ENCODE measurements around the gene CDS2. TPM values are rescaled to one million over a fixed set of nuclear protein-coding genes. Genes with fewer than 3 reads are reported as not detected.

Gene CDS2
- total and polyA plus RNA-seq, 10 of the 15 experiments (the other 5 are each of a cell fraction or from before 2014, with no cell fraction given), result 11.5 to 94.7 (median 23.1) TPM

GRCh38 chr20:5196149-5196548 lies 69.3 kb downstream of the CDS2 start (continued):
- TF ChIP-seq ZBTB11 (CRISPR knock-in tag; IDR thresholded peaks at IDR 0.05), result no peak

- in situ Hi-C loops (cut with MboI), result no loop called here
- no peak for ATAC-seq
- no peak for FAIRE-seq
- intact Hi-C loops (cut with micrococcal nuclease; ENCODE audit: unreplicated experiment), result no loop called here
- CTCF ChIA-PET, result interaction anchor here (2.2 kb wide), 1 partner anchor 71 kb away, joined by 6 read pairs; no protein-coding TSS in a partner anchor
- H3K4me1 ChIP-seq (ENCODE audit: control insufficient read depth, insufficient read depth, low read length), result peaks cover 15% of the 10 kb centered on the region
- WGBS (ENCODE audit: insufficient coverage, insufficient replicate concordance, low lambda C conversion rate, missing lambda C conversion rate), result 80% methylated on average over 11 of the region's 11 CpGs
- no peaks in the 10 kb centered on the region for H3K9me3 ChIP-seq (replicated peaks; ENCODE audit: control insufficient read depth, insufficient read depth, low read length)
- DNase-seq (ENCODE audit: low read depth, low spot score), result no peak
- SMC1A ChIA-PET (ENCODE audit: uncharacterized antibody, unreplicated experiment), result no interaction called here
- H3K36me3 ChIP-seq (ENCODE audit: control insufficient read depth in 2 of 2, insufficient read depth in 2 of 2, low read length in 1 of 2), result peaks cover 0 to 6% of the 10 kb centered on the region in 2 experiments; a peak in 2 of 4 replicates
- H3K27me3 ChIP-seq (replicated peaks in 1 of 2; ENCODE audit: control insufficient read depth in 2 of 2, insufficient read depth in 2 of 2, low read length in 1 of 2), result no peaks in the 10 kb centered on the region
- POLR2A ChIA-PET, result no interaction called here
- no peak overlapping the region for H3K4me2 ChIP-seq (ENCODE audit: control insufficient read depth, insufficient read depth)
- no peak overlapping the region for H2AFZ ChIP-seq (ENCODE audit: control insufficient read depth, low read depth, low read length)
- H3K79me2 ChIP-seq (ENCODE audit: control insufficient read depth, insufficient read depth, low read length), result no peaks in the 10 kb centered on the region
- no peaks in the 10 kb centered on the region for H4K20me1 ChIP-seq (ENCODE audit: control insufficient read depth, insufficient read depth)
- no peak overlapping the region for H3K4me3 ChIP-seq
- BruUV-seq (replicated peaks), result TSS peak; percentile 20
- H3K27ac ChIP-seq (ENCODE audit: control insufficient read depth, insufficient read depth), result no peak overlapping the region
- H3K9ac ChIP-seq (ENCODE audit: control insufficient read depth, insufficient read depth, low read length), result no peak overlapping the region
- RAD21 ChIA-PET (ENCODE audit: unreplicated experiment), result interaction anchor here (0.7 to 1.1 kb wide), 2 partner anchors 69 to 71 kb away, joined by 4 to 5 read pairs; partner anchors contain the start of gene CDS2
- TF ChIP-seq FOXM1 (IDR thresholded peaks at IDR 0.05; ENCODE audit: low read depth, low read length), result no peak
- no peak for TF ChIP-seq TARDBP (IDR thresholded peaks at IDR 0.05; ENCODE audit: borderline replicate concordance)
- no peak for TF ChIP-seq POLR2AphosphoS2 (IDR thresholded peaks at IDR 0.05; ENCODE audit: low read depth, low read length)
- no peak for TF ChIP-seq TBL1XR1 (IDR thresholded peaks at IDR 0.05; ENCODE audit: low read depth, low read length)
- no peak for TF ChIP-seq WRNIP1 (IDR thresholded peaks at IDR 0.05; ENCODE audit: borderline replicate concordance, low read depth, low read length)
- no peak for TF ChIP-seq STAT1 (conservative IDR thresholded peaks at IDR 0.05)
- no peak for TF ChIP-seq ZBED1 (IDR thresholded peaks at IDR 0.05; ENCODE audit: borderline replicate concordance)
- TF ChIP-seq KDM1A (IDR thresholded peaks at IDR 0.05; ENCODE audit: borderline replicate concordance), result no peak
- TF ChIP-seq NR2F1 (conservative IDR thresholded peaks at IDR 0.05), result no peak
- no peak for TF ChIP-seq SRF (IDR thresholded peaks at IDR 0.05; ENCODE audit: low read depth in 2 of 2, low read length in 2 of 2)
- TF ChIP-seq RBBP5 (conservative IDR thresholded peaks at IDR 0.05), result no peak
- no peak for TF ChIP-seq MEF2B (IDR thresholded peaks at IDR 0.05; ENCODE audit: partially characterized antibody, poor library complexity, severe bottlenecking)
- no peak for TF ChIP-seq CHD2 (IDR thresholded peaks at IDR 0.05; ENCODE audit: borderline replicate concordance, low read depth, low read length)
- TF ChIP-seq USF2 (IDR thresholded peaks at IDR 0.05; ENCODE audit: borderline replicate concordance, low read depth, low read length), result no peak
- TF ChIP-seq BCLAF1 (IDR thresholded peaks at IDR 0.05), result no peak
Measured at GRCh38 chr20:5197270-5197827, 70.5 kb downstream of the CDS2 start.

Data from GM12878 (cell line).